Mesenchymal stem cell (in vitro differentiated cells and primary cell): ENCODE data around the gene ALPI.

Experiments used
- DNase-seq: peaks from one replicate; pipeline ENCODE4 v3.0.0-alpha.2; 2013
- H2AFZ ChIP-seq: one replicate; pipeline ENCODE4 v1.6.1; 2013; ENCODE audit warnings: low read depth, mild to moderate bottlenecking, control low read depth, inconsistent platforms, low read length, moderate library complexity
- H2AK5ac ChIP-seq: 2 replicates; pipeline ENCODE4 v1.6.1; 2013; ENCODE audit warnings: low read length, moderate library complexity, mild to moderate bottlenecking, inconsistent platforms; ENCODE audit not compliant: severe bottlenecking
- H2BK120ac ChIP-seq: one replicate; pipeline ENCODE4 v1.6.1; 2013; ENCODE audit warnings: low read depth, mild to moderate bottlenecking, inconsistent platforms, low read length, moderate library complexity
- H2BK12ac ChIP-seq, 2 experiments: one replicate each; pipeline ENCODE4 v1.6.1; 2013; ENCODE audit warnings: inconsistent platforms in 2 of 2, low read length in 2 of 2, mild to moderate bottlenecking in 2 of 2, moderate library complexity in 2 of 2, control low read depth in 1 of 2
- H2BK15ac ChIP-seq: one replicate; pipeline ENCODE4 v1.6.1; 2013; ENCODE audit warnings: mild to moderate bottlenecking, low read depth, inconsistent platforms; ENCODE audit not compliant: poor library complexity, severe bottlenecking
- H2BK5ac ChIP-seq: 2 replicates; pipeline ENCODE4 v1.6.1; 2013; ENCODE audit warnings: low read depth, mild to moderate bottlenecking, low read length, control low read depth, inconsistent platforms; ENCODE audit not compliant: poor library complexity, severe bottlenecking
- H3K14ac ChIP-seq, 2 experiments: one replicate each; pipeline ENCODE4 v1.6.1; 2013; ENCODE audit warnings: inconsistent platforms in 2 of 2, low read length in 2 of 2, control low read depth in 1 of 2, mild to moderate bottlenecking in 1 of 2, moderate library complexity in 1 of 2
- H3K18ac ChIP-seq, 2 experiments: one replicate each; pipeline ENCODE4 v1.6.1; 2013; ENCODE audit warnings: inconsistent platforms in 2 of 2, low read length in 2 of 2, control low read depth in 1 of 2, low read depth in 1 of 2, mild to moderate bottlenecking in 1 of 2
- H3K23ac ChIP-seq, 2 experiments: one replicate each; pipeline ENCODE4 v1.6.1; 2013; ENCODE audit warnings: inconsistent platforms in 2 of 2, low read length in 2 of 2, mild to moderate bottlenecking in 2 of 2, moderate library complexity in 2 of 2, control low read depth in 1 of 2
- H3K27ac ChIP-seq: 2 replicates; pipeline ENCODE4 v1.5.1; 2013; ENCODE audit warnings: mild to moderate bottlenecking, moderate library complexity, low read length, control low read depth, inconsistent platforms; ENCODE audit not compliant: poor library complexity, severe bottlenecking
- H3K27me3 ChIP-seq, 2 experiments: 2 replicates each; pipeline versions ENCODE4 v1.6.1 to v1.7.0; 2013; ENCODE audit warnings: low read length in 2 of 2, mild to moderate bottlenecking in 2 of 2, moderate library complexity in 2 of 2, control low read depth in 1 of 2, inconsistent platforms in 1 of 2; ENCODE audit not compliant: control insufficient read depth in 1 of 2, insufficient read depth in 1 of 2
- H3K36me3 ChIP-seq, 2 experiments: 2 replicates each; pipeline versions ENCODE4 v1.6.1 to v1.7.0; 2013; ENCODE audit warnings: low read length in 2 of 2, control low read depth in 1 of 2, inconsistent platforms in 1 of 2, low read depth in 1 of 2, mild to moderate bottlenecking in 1 of 2; ENCODE audit not compliant: insufficient read depth in 2 of 2, control insufficient read depth in 1 of 2
- H3K4ac ChIP-seq, 2 experiments: one replicate each; pipeline ENCODE4 v1.6.1; 2013; ENCODE audit warnings: inconsistent platforms in 2 of 2, low read length in 2 of 2, mild to moderate bottlenecking in 2 of 2, moderate library complexity in 2 of 2, control low read depth in 1 of 2, low read depth in 1 of 2
- H3K4me1 ChIP-seq: 2 replicates; pipeline ENCODE4 v1.6.1; 2013; ENCODE audit warnings: low read depth, low read length, control low read depth; ENCODE audit not compliant: control insufficient read depth, insufficient read depth
- H3K4me2 ChIP-seq: 2 replicates; pipeline ENCODE4 v1.6.1; 2013; ENCODE audit warnings: low read length, mild to moderate bottlenecking, inconsistent platforms; ENCODE audit not compliant: poor library complexity, severe bottlenecking
- H3K4me3 ChIP-seq, 2 experiments: 2 replicates each; pipeline versions ENCODE4 v1.5.1 to v1.7.0; 2013; ENCODE audit warnings: low read length in 2 of 2, mild to moderate bottlenecking in 2 of 2, control low read depth in 1 of 2, low read depth in 1 of 2; ENCODE audit not compliant: insufficient read depth in 1 of 2
- H3K79me1 ChIP-seq: replicated peaks from 2 replicates; pipeline ENCODE4 v1.6.1; 2013; ENCODE audit warnings: mild to moderate bottlenecking, control low read depth, low read length, inconsistent platforms; ENCODE audit not compliant: poor library complexity, severe bottlenecking
- H3K9ac ChIP-seq: 2 replicates; pipeline ENCODE4 v1.7.0; 2013; ENCODE audit warnings: mild to moderate bottlenecking, low read length, moderate library complexity
- H3K9me3 ChIP-seq: 2 replicates; pipeline ENCODE4 v1.7.0; 2013; ENCODE audit warnings: mild to moderate bottlenecking, low read length; ENCODE audit not compliant: control insufficient read depth
- H4K8ac ChIP-seq: one replicate; pipeline ENCODE4 v1.6.1; 2013; ENCODE audit warnings: inconsistent platforms, mild to moderate bottlenecking, low read length, moderate library complexity
- H4K91ac ChIP-seq: one replicate; pipeline ENCODE4 v1.6.1; 2013; ENCODE audit warnings: mild to moderate bottlenecking, low read length, inconsistent platforms
- WGBS: methylation state at CpG from one replicate; pipeline ENCODE4 v1.1.7; 2013; ENCODE audit warnings: mixed read lengths; 5-methylcytosine and 5-hydroxymethylcytosine counted together

ALPI gene

DNA sequence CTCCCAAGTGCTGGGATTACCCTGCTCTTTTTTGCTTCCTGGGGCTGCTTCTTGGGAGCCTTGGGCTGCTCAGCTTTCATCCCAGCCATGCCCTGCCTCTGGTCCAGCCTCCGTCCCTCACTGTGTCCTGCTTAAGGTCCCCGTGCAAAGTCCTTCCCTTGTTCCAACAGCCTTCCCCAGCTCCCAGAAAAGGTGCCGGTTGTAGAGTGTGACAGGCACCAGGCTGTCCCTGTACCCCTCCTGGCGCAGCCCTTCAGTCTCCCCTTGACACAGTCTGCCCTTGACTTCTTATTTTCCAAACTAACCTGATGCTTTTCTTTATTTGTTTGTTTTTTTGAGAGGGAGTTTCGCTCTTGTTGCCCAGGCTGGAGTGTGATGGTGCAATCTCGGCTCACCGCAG is 20.1 kb upstream of the ALPI start:
- Histone ChIP-seq H2BK120ac (no peak overlapping the region), H2AK5ac (no peak overlapping the region), H3K4me3 (no peak overlapping the region), H3K18ac (no peak overlapping the region), H3K14ac (no peak overlapping the region), H3K4me1 (peaks cover 4% of the 10 kb centered on the region), H3K4ac (no peak overlapping the region), H2BK15ac (no peak overlapping the region), H3K79me1 (no peaks in the 10 kb centered on the region), H3K27me3 (peaks cover 50 to 62% of the 10 kb centered on the region in 2 experiments), H4K91ac (no peak overlapping the region), H3K9ac (no peak overlapping the region), H2AFZ (no peak overlapping the region), H3K27ac (no peak overlapping the region), H3K36me3 (no peaks in the 10 kb centered on the region), H3K4me2 (no peak overlapping the region), H3K23ac (no peak overlapping the region), H3K9me3 (no peaks in the 10 kb centered on the region), H4K8ac (no peak overlapping the region), H2BK5ac (no peak overlapping the region), H2BK12ac (no peak overlapping the region)
- WGBS, result 91% methylated on average over 7 of the region's 7 CpGs
- no peak for DNase-seq

DNA sequence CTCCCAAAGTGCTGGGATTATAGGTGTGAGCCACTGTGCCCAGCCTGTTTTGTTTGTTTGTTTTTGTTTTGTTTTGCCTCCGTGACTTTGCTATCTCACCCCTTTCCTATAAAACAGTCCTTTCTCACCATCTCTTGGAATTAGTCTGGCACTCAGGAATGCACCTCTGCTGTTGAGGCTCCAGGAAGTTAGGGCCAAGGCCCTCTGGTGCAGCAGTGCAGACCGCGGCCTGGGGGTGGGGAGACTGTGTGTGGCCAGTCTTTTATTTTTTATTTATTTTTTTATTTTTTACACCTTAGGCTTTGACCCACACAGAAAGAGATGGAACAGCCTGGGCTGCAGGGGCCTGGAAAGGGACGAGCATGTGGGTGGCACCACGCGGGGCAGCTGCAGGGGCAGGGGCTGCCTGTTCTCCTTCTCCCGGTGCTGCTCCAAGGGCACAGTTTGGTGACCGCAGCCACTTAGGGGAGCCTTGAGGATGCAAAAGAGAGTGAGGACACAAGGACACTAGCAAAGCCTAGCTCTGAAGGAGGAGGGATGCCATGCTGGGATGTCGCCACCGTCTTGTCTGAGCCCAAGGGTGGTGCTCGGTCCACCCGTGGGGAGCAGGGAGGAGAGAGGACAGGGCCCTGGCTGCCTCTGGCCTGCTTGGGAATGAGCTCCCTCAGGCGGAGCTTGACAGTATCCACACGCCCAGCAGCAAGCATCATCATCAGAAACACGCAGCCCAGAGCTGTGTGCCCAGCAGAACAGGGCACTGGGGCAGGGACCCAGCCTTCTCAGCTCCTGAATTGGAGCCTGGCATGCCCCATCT is 19.4 kb upstream of the ALPI start:
- DNase-seq, result no peak
- Histone ChIP-seq H2AFZ (no peak overlapping the region), H3K4me1 (peaks cover 4% of the 10 kb centered on the region), H2BK12ac (no peak overlapping the region), H2BK15ac (no peak overlapping the region), H3K9ac (no peak overlapping the region), H4K8ac (no peak overlapping the region), H3K9me3 (no peaks in the 10 kb centered on the region), H2BK5ac (no peak overlapping the region), H3K36me3 (no peaks in the 10 kb centered on the region), H3K27ac (no peak overlapping the region), H3K23ac (no peak overlapping the region), H4K91ac (no peak overlapping the region), H3K27me3 (peaks cover 53 to 65% of the 10 kb centered on the region in 2 experiments), H3K14ac (no peak overlapping the region), H2BK120ac (no peak overlapping the region), H3K4ac (no peak overlapping the region), H3K18ac (no peak overlapping the region), H2AK5ac (no peak overlapping the region), H3K79me1 (no peaks in the 10 kb centered on the region), H3K4me3 (no peak overlapping the region), H3K4me2 (no peak overlapping the region)
- 88% methylated on average over 12 of the region's 15 CpGs for WGBS

DNA sequence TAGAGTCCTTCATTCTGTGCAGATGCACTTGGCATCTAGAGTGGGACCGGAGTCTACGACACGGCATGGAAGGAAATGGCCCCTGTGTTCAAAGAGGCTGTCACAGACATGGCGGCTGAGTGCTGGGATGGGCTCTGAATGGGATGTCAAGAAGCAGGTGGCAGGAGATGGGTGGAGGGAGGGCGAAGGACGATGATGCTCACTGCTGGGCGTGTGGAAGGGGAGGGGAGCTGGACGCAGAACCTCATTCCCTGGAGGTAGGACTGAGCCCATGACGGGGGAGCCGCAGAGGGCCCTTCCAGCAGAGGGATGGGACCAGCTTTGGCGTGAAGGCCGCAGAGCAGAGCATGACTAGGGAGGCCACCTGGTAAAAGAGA is 18.8 kb upstream of the ALPI start:
- H2AFZ ChIP-seq, result no peak overlapping the region
- no peaks in the 10 kb centered on the region for H3K79me1 ChIP-seq
- H2BK120ac ChIP-seq, result no peak overlapping the region
- no peak overlapping the region for H3K27ac ChIP-seq
- H3K9me3 ChIP-seq, result no peaks in the 10 kb centered on the region
- peaks cover 51 to 60% of the 10 kb centered on the region in 2 experiments for H3K27me3 ChIP-seq
- no peak overlapping the region for H4K91ac ChIP-seq
- H2BK5ac ChIP-seq, result no peak overlapping the region
- no peak for DNase-seq
- H3K4me3 ChIP-seq, result no peak overlapping the region
- no peak overlapping the region for H3K18ac ChIP-seq
- no peak overlapping the region for H4K8ac ChIP-seq
- peaks cover 4% of the 10 kb centered on the region for H3K4me1 ChIP-seq
- no peak overlapping the region for H3K4ac ChIP-seq
- H2BK15ac ChIP-seq, result no peak overlapping the region
- no peak overlapping the region for H3K9ac ChIP-seq
- no peak overlapping the region for H2AK5ac ChIP-seq
- H3K14ac ChIP-seq, result no peak overlapping the region
- H2BK12ac ChIP-seq, result no peak overlapping the region
- no peaks in the 10 kb centered on the region for H3K36me3 ChIP-seq
- H3K4me2 ChIP-seq, result no peak overlapping the region
- H3K23ac ChIP-seq, result no peak overlapping the region
- WGBS, result 87% methylated on average over 12 of the region's 12 CpGs

DNA sequence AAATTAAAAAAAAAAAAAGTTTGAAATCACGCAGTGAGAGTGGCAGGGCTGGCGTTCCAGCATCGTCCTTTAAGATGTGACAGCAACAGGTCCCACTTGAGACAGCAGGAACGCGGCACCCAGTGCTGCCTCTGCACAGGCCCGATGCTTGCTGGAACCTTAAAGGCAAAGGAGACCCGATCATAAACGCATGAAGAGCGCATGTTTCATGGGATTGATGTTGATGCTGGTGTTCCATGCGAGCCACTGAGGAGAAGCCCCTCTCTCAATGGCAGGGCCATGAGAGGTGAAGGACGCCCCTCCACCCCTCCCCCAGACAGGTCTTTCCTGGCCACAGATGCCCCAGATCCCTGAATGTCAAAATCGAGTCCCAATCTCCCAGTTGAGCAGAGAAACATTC is 17.9 kb upstream of the ALPI start:
- WGBS, result 82% methylated on average over 12 of the region's 12 CpGs
- no peak overlapping the region for H4K91ac ChIP-seq
- no peak overlapping the region for H3K4ac ChIP-seq
- peaks cover 51 to 56% of the 10 kb centered on the region in 2 experiments for H3K27me3 ChIP-seq
- H3K4me2 ChIP-seq, result no peak overlapping the region
- no peak overlapping the region for H2AK5ac ChIP-seq
- no peak overlapping the region for H2BK120ac ChIP-seq
- H3K79me1 ChIP-seq, result no peaks in the 10 kb centered on the region
- no peak overlapping the region for H2BK12ac ChIP-seq
- H3K23ac ChIP-seq, result no peak overlapping the region
- H3K27ac ChIP-seq, result no peak overlapping the region
- H2AFZ ChIP-seq, result no peak overlapping the region
- H2BK5ac ChIP-seq, result no peak overlapping the region
- no peak overlapping the region for H3K4me3 ChIP-seq
- H3K18ac ChIP-seq, result no peak overlapping the region
- peaks cover 4% of the 10 kb centered on the region for H3K4me1 ChIP-seq
- no peaks in the 10 kb centered on the region for H3K9me3 ChIP-seq
- H2BK15ac ChIP-seq, result no peak overlapping the region
- no peaks in the 10 kb centered on the region for H3K36me3 ChIP-seq
- H4K8ac ChIP-seq, result no peak overlapping the region
- no peak overlapping the region for H3K9ac ChIP-seq
- no peak for DNase-seq
- no peak overlapping the region for H3K14ac ChIP-seq
